ENCODE measurements around the gene AOC1.

DNA sequence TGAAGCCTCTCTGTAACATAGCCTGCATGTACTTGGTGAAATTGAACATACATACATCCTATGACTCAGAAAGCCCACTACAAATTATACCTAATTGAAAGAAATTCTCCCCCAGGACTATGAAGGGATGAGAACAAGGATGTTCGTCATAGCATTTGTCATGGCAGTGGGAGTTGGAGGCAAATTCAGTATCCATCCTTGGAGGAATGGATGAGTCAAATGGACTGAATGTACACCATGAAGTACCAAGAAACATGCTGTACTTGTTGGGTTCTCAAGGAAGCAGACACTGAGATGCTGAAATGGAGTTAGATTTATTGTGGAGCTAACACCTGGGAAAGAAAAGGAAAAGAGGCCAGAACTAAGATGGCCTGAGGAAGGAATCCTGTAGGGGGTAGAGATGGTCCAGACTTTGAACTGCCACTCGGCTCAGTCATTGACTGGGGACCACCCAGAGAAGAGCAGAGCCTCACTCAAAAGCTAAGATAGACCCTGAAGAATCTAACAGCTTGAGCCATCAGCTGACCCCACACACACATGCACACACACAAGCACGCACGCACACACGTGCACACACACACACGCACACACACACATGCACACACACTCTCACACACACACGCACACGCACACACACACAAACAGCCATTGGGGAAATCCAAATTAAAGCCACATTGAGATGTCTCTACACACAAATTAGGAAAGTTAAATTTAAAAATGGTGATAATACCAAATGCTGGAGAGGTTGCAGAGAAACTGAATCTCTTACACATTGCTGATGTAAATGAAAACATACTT, 22.3 kb downstream of the AOC1 start:
- TF ChIP-seq, protein P1, sequence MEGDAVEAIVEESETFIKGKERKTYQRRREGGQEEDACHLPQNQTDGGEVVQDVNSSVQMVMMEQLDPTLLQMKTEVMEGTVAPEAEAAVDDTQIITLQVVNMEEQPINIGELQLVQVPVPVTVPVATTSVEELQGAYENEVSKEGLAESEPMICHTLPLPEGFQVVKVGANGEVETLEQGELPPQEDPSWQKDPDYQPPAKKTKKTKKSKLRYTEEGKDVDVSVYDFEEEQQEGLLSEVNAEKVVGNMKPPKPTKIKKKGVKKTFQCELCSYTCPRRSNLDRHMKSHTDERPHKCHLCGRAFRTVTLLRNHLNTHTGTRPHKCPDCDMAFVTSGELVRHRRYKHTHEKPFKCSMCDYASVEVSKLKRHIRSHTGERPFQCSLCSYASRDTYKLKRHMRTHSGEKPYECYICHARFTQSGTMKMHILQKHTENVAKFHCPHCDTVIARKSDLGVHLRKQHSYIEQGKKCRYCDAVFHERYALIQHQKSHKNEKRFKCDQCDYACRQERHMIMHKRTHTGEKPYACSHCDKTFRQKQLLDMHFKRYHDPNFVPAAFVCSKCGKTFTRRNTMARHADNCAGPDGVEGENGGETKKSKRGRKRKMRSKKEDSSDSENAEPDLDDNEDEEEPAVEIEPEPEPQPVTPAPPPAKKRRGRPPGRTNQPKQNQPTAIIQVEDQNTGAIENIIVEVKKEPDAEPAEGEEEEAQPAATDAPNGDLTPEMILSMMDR (conservative IDR thresholded peaks at IDR 0.05; ENCODE audit: low read depth, low read length): no peak
- TF ChIP-seq MXI1 (IDR thresholded peaks at IDR 0.05; ENCODE audit: borderline replicate concordance, low read depth, low read length) (no peak), POLR2A (IDR thresholded peaks at IDR 0.05; ENCODE audit: low read depth, low read length) (no peak), CEBPB (IDR thresholded peaks at IDR 0.05; ENCODE audit: low read depth, low read length) (no peak), FOS (IDR thresholded peaks at IDR 0.05; ENCODE audit: low read depth, low read length) (no peak)
- TF ChIP-seq, protein P2, sequence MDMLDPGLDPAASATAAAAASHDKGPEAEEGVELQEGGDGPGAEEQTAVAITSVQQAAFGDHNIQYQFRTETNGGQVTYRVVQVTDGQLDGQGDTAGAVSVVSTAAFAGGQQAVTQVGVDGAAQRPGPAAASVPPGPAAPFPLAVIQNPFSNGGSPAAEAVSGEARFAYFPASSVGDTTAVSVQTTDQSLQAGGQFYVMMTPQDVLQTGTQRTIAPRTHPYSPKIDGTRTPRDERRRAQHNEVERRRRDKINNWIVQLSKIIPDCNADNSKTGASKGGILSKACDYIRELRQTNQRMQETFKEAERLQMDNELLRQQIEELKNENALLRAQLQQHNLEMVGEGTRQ (IDR thresholded peaks at IDR 0.05; ENCODE audit: low read depth, low read length): no peak
- TF ChIP-seq, protein P3, sequence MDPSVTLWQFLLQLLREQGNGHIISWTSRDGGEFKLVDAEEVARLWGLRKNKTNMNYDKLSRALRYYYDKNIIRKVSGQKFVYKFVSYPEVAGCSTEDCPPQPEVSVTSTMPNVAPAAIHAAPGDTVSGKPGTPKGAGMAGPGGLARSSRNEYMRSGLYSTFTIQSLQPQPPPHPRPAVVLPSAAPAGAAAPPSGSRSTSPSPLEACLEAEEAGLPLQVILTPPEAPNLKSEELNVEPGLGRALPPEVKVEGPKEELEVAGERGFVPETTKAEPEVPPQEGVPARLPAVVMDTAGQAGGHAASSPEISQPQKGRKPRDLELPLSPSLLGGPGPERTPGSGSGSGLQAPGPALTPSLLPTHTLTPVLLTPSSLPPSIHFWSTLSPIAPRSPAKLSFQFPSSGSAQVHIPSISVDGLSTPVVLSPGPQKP (IDR thresholded peaks at IDR 0.05; ENCODE audit: borderline replicate concordance, low read depth, low read length): no peak
